GM11168 (cell line): ENCODE measurements around the gene CCNF.

Experiments
- in situ Hi-C: fragments of 300-500 bp; cut with MboI; formaldehyde crosslinking; loops from one replicate; pipeline ENCODE4 v1.12.0; 2022; ENCODE audit warnings: low sequenced_read_pairs; ENCODE audit not compliant: unreplicated experiment

CCNF gene

DNA sequence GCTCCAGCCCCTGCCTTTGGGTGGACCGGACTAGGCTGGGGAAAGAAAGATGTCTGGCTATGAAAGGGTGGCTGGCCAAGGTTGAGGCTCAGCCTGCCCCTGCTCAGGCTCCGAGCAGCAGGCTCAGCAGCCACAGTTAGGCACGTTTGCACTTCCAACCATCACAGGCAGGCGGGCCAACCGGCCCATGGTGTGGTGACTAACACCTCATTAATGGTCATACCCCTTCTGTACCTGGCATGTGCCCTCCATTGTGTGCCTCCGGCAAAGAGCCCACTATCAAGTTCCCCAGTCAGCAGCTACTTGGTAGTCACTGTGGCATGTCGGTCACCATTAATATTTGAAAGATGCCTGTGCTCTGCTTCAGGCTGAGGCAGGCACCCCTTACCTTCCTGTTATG lies 52.4 kb downstream of the CCNF start:
- in situ Hi-C loops, result loop anchor here (10.0 to 25.0 kb wide), 3 partner anchors 47 to 469 kb away; partner anchors contain the start of genes ABCA3, NPW and ZNF598

DNA sequence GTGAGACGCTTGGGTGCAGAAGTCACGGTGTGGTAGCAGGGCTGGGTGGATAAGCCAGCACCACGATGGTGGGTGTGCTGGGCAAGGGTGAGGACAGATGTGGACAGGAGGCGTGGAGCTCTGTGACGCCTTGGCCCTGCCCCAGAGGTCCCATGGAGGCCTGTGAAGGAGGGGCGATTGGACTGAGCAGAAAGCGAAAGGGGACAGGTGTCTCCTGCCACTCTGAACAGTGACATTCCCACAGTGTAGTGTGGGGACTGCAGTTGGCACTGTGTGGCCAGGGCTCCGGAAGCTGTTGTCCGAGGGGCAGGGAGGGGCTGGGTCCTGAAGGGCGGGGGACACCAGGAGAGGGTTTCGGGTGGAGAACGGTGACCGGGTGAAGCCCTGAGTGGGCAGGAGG lies 53.0 kb downstream of the CCNF start:
- in situ Hi-C loops, result loop anchor here (10.0 to 25.0 kb wide), 3 partner anchors 47 to 470 kb away; partner anchors contain the start of genes ABCA3, NPW and ZNF598

GRCh38 chr16:2482708-2483534 lies 53.7 kb downstream of the CCNF start:
- in situ Hi-C loops, result loop anchor here (10.0 to 25.0 kb wide), 3 partner anchors 48 to 471 kb away; partner anchors contain the start of genes ABCA3, NPW and ZNF598

- in situ Hi-C loops, result loop anchor here (10.0 to 25.0 kb wide), 3 partner anchors 49 to 472 kb away; partner anchors contain the start of genes ABCA3, NPW and ZNF598
Observed at GRCh38 chr16:2483939-2484897, 55.0 kb downstream of the CCNF start.

- in situ Hi-C loops, result loop anchor here (10.0 to 25.0 kb wide), 3 partner anchors 50 to 473 kb away; partner anchors contain the start of genes ABCA3, NPW and ZNF598
Observed at GRCh38 chr16:2484898-2485508, 55.8 kb downstream of the CCNF start.

GRCh38 chr16:2485811-2486507 lies 56.7 kb downstream of the CCNF start:
- in situ Hi-C loops, result loop anchor here (10.0 to 25.0 kb wide), 3 partner anchors 51 to 474 kb away; partner anchors contain the start of genes ABCA3, NPW and ZNF598

- in situ Hi-C loops, result loop anchor here (10.0 to 25.0 kb wide), 3 partner anchors 52 to 475 kb away; partner anchors contain the start of genes ABCA3, NPW and ZNF598
Observed at GRCh38 chr16:2486645-2487516, 57.6 kb downstream of the CCNF start.

- in situ Hi-C loops, result loop anchor here (10.0 to 25.0 kb wide), 3 partner anchors 53 to 475 kb away; partner anchors contain the start of genes ABCA3, NPW and ZNF598
Observed at GRCh38 chr16:2487517-2487842, 58.2 kb downstream of the CCNF start.

DNA sequence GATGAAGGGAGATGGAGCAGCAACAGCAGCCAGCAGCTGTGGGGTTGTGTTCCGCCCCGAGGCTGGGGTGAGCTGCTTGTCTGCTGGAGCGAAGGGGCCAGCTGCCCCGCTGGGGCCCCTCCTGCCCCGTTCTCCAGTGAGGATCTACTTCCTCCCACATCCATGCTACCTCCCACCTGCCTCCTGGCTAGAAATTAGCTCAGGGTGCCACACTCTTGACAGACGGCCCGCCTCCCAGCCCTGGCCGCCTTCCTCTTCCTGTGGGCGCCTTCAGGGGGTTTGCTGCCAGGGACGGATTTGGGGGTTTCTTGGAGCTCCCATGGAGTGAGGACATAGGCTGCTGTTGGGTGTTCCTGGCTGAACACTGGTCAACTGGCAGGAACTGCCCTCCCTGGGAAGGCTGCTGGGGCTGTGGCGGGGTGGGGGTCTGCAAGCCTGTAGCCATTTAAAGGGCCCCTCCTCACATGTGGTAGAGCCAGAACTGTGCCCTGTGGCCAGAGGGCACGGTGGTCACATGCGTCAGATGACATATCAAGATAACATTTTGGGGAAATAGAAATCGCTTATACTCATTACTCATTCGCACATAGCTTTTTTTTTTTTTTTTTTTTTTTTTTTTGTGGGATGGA lies 58.8 kb downstream of the CCNF start:
- in situ Hi-C loops, result loop anchor here (10.0 to 25.0 kb wide), 3 partner anchors 53 to 476 kb away; partner anchors contain the start of genes ABCA3, NPW and ZNF598

GRCh38 chr16:2489581-2489980 lies 60.3 kb downstream of the CCNF start:
- in situ Hi-C loops, result loop anchor here (10.0 to 25.0 kb wide), 3 partner anchors 55 to 477 kb away; partner anchors contain the start of genes ABCA3, NPW and ZNF598

- in situ Hi-C loops, result loop anchor here (25.0 kb wide), 2 partner anchors 153 to 478 kb away; partner anchors contain the start of genes ABCA3, NPW and ZNF598
Observed at GRCh38 chr16:2490190-2491105, 61.2 kb downstream of the CCNF start.

DNA sequence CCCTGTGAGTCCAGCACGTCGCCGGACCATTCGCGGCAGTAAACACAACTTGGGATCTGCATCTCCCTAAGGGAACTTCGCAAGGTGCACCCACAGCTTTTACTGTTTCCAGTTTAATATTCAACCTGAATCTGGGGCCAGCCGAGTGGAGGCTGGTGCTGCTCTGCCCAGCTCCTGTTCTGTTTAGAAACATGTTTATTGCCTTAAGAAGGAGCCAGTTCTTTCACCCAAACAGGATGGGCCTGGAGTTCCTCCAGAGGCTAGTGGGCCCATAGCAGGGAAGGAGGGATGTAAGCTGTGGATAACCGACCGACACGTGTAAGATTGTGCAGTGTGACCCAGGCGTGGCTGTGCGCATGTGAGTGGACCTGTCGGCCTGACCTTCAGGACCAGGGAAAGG lies 63.0 kb downstream of the CCNF start:
- in situ Hi-C loops, result loop anchor here (25.0 kb wide), 2 partner anchors 155 to 480 kb away; partner anchors contain the start of genes ABCA3, NPW and ZNF598

- in situ Hi-C loops, result loop anchor here (25.0 kb wide), 2 partner anchors 156 to 481 kb away; partner anchors contain the start of genes ABCA3, NPW and ZNF598
Observed at GRCh38 chr16:2493605-2494004, 64.4 kb downstream of the CCNF start.

DNA sequence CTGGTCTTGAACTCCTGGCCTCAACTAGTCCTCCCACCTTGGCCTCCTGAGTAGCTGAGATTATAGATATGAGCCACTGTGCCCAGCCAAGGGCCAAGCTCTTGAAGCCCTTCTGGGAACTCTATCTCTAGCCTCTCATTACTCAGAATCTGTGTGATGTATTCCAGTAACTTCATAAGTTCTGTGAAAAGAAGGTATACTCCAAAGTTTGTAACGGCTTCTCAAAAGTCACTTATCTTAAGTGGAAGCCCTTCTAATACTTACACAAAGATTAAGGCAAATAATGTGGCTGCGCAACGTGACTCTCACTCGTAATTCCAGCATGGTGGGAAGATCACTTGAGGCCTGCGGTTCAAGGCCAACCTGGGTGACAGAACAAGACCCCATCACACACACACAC lies 65.4 kb downstream of the CCNF start:
- in situ Hi-C loops, result loop anchor here (25.0 kb wide), 2 partner anchors 157 to 482 kb away; partner anchors contain the start of genes ABCA3, NPW and ZNF598

DNA sequence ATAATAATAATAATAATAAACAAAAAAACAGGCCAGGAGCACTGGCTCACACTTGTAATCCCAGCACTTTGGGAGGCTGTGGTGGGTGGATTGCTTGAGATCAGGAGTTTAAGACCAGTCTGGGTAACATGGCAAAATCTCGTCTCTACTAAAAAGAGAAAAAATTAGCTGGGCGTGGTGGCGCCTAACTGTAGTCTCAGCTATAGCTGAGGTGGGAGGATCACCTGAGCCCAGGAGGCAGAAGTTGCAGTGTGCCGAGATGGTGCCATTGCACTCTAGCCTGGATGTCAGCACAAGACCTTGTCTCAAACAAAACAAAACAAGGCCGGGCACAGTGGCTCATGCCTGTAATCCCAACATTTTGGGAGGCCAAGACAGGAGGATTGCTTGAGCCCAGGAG lies 65.8 kb downstream of the CCNF start:
- in situ Hi-C loops, result loop anchor here (25.0 kb wide), 2 partner anchors 158 to 483 kb away; partner anchors contain the start of genes ABCA3, NPW and ZNF598
